ENCODE results near the gene NDE1. TPM values are rescaled to one million over a fixed set of nuclear protein-coding genes. Genes with fewer than 3 reads are reported as not detected.

The NDE1 gene
- total RNA-seq, 2 experiments from 2014 or later, result 88.9 to 141 TPM

- ChIA-PET POLR2A (no interaction called here), CTCF (ENCODE audit: unreplicated experiment) (no interaction called here)
- intact Hi-C loops (cut with micrococcal nuclease; ENCODE audit: unreplicated experiment), result loop anchor here (10.0 kb wide), 1 partner anchor 177 kb away; no protein-coding TSS in a partner anchor
- Histone ChIP-seq H3K27ac (ENCODE audit: low read depth, low read length, poor library complexity, severe bottlenecking) (no peak overlapping the region), H3K9me2 (ENCODE audit: insufficient read depth, low read length) (no peaks in the 10 kb centered on the region), H3K9me3 (ENCODE audit: low read length) (no peaks in the 10 kb centered on the region), H3K4me3 (ENCODE audit: low read depth, low read length, poor library complexity, severe bottlenecking) (no peak overlapping the region), H3K4me2 (ENCODE audit: low read length) (no peak overlapping the region), H3K79me2 (ENCODE audit: insufficient read depth, low read depth, low read length) (no peaks in the 10 kb centered on the region), H2AFZ (ENCODE audit: low read length) (no peak overlapping the region), H3K4me1 (ENCODE audit: insufficient read depth, low read length, poor library complexity, severe bottlenecking) (no peaks in the 10 kb centered on the region), H4K20me1 (ENCODE audit: insufficient read depth, low read length) (no peaks in the 10 kb centered on the region), H3K36me3 (ENCODE audit: insufficient read depth, low read length) (peaks cover 79% of the 10 kb centered on the region)
- TF ChIP-seq CTCF (conservative IDR thresholded peaks at IDR 0.05; ENCODE audit: low read length) (no peak), EZH2phosphoT487 (IDR thresholded peaks at IDR 0.05; ENCODE audit: borderline replicate concordance, low read depth, low read length) (no peak)
- BruUV-seq (replicated peaks), result no TSS peak
- no peak for DNase-seq (ENCODE audit: low spot score)
Observed at GRCh38 chr16:15701975-15702970, 52.2 kb downstream of the NDE1 start.

- no peak for TF ChIP-seq EZH2phosphoT487 (IDR thresholded peaks at IDR 0.05; ENCODE audit: borderline replicate concordance, low read depth, low read length)
- TF ChIP-seq CTCF (conservative IDR thresholded peaks at IDR 0.05; ENCODE audit: low read length), result no peak
- H3K4me2 ChIP-seq (ENCODE audit: low read length), result no peak overlapping the region
- H3K36me3 ChIP-seq (ENCODE audit: insufficient read depth, low read length), result peaks cover 74% of the 10 kb centered on the region
- H3K4me1 ChIP-seq (ENCODE audit: insufficient read depth, low read length, poor library complexity, severe bottlenecking), result no peaks in the 10 kb centered on the region
- intact Hi-C loops (cut with micrococcal nuclease; ENCODE audit: unreplicated experiment), result loop anchor here (10.0 kb wide), 1 partner anchor 178 kb away; no protein-coding TSS in a partner anchor
- no peak overlapping the region for H3K4me3 ChIP-seq (ENCODE audit: low read depth, low read length, poor library complexity, severe bottlenecking)
- no peaks in the 10 kb centered on the region for H3K79me2 ChIP-seq (ENCODE audit: insufficient read depth, low read depth, low read length)
- H3K9me2 ChIP-seq (ENCODE audit: insufficient read depth, low read length), result no peaks in the 10 kb centered on the region
- no peak overlapping the region for H3K27ac ChIP-seq (ENCODE audit: low read depth, low read length, poor library complexity, severe bottlenecking)
- DNase-seq (ENCODE audit: low spot score), result no peak
- BruUV-seq (replicated peaks), result TSS peak; percentile 99
- H4K20me1 ChIP-seq (ENCODE audit: insufficient read depth, low read length), result no peaks in the 10 kb centered on the region
- ChIA-PET CTCF (ENCODE audit: unreplicated experiment) (no interaction called here), POLR2A (interaction anchor here (0.9 kb wide), 1 partner anchor 80 kb away, joined by 3 read pairs; no protein-coding TSS in a partner anchor)
- no peak overlapping the region for H2AFZ ChIP-seq (ENCODE audit: low read length)
- H3K9me3 ChIP-seq (ENCODE audit: low read length), result no peaks in the 10 kb centered on the region
Observed at GRCh38 chr16:15703029-15703736, 53.1 kb downstream of the NDE1 start.

Measured in OCI-LY7 (cell line).